NCI-H1092 (cell line): ENCODE results near the gene FARS2.

Experiments
- DNase-seq: peaks from one replicate; lab custom pipeline; 2025; lab: John Stamatoyannopoulos, UW

FARS2 gene

DNA sequence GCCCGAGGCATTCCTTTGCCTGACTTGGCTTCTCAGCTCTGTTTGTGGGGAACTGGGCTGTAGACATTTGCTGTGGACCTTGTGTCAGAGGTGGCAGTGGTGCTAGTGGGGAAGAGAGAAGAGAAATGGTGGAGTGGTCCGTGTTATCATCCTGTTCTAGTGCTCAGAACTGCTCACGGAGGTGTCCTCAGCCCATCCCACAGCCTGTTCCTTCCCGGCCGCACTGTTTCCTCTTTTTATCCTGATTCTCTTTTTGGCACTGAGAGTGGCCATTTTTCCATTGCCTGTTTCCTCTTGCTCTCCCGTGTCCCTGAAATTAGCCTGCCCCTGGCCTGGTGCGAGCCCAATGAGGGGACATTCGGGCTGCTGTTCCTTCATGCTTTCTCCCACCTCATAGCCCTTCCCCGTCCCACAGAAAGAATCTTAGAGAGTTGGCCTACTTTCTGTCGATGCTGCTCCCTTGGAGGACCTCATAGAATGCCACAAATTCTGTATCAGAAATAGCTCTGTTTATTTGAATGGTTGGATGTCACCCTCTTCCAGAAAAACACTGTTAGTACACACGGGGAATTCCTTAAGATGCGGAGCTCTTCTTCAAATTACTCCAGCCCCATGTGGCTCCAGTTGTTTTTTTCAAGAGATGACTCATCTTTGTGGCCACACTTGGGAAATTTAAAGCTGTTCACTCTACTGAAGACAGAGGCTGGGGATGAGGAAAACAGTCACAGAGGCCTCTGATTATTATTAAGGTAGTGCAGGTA is 26.1 kb downstream of the FARS2 start:
- DNase-seq, result no peak

DNA sequence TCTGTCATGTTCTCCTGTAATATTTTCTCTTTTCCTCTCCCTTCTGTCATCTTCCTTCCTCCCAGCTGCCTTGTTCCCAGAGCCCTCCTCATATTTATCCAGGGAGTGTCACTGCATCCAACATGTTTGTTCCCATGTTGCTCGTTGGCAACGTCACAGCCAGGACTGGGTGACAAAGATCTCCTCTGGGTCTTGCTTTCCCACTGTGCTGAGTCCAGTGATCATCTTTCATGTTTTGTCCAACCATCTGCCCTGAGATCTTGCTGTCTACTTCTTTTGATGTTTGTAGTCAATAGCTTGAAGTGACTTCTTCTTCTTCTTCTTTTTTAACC is 26.6 kb downstream of the FARS2 start:
- no peak for DNase-seq

DNA sequence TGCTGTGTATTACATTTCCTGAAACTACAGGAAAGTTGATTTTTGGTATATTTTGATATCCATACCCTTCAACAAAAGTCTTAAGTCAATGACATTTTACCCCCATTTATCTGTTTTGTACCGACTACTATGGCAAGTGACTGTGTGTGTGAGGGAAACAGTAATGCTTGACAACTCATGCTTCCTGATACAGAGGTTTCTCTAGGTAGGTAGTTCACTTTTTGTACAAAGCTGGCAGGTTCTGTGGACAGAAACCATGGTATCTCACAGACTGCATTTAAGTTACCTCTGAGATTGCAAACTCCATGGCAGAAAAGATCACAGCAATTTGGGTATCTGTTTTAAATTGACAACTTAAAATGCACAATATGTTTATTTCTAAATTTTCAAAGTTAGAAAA is 28.8 kb downstream of the FARS2 start:
- DNase-seq, result no peak

GRCh38 chr6:5290500-5290899 is 29.2 kb downstream of the FARS2 start:
- no peak for DNase-seq

GRCh38 chr6:5292154-5292553 is 30.8 kb downstream of the FARS2 start:
- no peak for DNase-seq

DNA sequence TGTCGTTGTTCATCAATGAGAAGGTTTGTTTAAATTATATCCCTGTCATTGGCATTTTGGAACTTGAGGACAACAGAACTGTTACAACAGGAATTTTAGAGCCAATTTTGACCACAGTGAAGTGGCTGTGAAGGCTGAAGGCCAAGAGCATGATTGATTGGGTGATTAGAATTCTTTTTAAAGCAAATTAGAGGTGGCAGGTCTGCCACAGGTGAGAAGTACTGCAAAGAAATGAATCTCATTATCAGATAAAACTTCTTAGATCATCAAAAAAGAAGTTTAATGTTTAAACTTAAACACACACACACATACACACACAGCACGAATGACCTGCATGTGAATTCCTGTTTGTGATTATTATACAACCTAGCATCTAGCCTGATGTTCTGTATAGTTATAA is 32.4 kb downstream of the FARS2 start:
- DNase-seq, result no peak

GRCh38 chr6:5294392-5295211 is 33.3 kb downstream of the FARS2 start:
- no peak for DNase-seq

DNA sequence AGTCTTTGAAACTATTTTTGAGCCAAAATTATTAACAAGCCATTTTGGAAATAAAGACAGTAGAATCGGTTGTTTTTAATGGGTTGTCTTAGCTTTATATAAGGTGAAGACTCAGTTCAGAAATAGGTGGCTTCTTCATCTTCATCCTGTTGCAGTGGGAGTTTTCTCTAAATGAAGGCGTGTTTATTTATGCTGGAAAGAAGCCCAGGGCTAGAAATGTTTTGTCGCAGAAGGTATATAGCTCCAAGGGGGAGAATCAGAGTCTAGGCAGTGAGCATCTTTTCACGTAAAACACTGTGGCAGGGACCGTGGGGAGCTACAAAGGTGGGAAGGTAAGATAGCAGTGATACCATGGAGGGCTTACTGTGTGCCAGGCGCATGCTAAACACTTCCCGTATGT is 34.3 kb downstream of the FARS2 start:
- no peak for DNase-seq

- no peak for DNase-seq
These were observed 39.0 kb downstream of the FARS2 start for GRCh38 chr6:5300206-5300764.

GRCh38 chr6:5302220-5302946 is 41.1 kb downstream of the FARS2 start:
- DNase-seq, result no peak

DNA sequence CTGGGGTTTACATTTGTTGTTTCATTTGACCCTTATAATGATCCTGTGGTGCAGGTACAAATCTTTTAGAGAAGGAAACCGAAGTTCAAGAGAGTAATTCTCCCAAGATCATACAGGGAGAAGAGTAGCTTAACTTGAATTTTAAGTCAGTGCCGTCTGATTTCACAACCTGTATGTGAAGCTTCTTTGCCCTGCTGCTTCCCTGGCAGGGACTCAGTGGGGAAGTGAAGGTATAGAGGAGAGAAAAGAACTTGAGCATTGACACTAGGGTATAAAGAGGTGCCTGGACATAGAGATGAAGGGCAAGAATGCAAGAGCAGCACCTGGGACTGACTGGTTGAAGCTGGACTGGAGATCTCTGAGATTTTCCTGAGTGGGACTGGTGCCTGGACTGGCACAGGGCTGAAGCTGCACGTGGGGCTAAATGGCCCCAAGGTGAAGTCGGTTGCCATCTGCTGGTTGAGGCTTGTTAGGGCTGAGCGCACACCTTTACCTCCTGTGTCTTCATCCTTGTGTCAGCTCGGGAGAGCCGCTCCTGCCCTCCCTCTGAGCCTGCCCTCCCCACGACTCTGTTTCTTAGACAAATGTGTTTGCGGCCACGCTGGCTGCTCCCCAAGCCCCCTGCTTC is 41.8 kb downstream of the FARS2 start:
- DNase-seq, result no peak

GRCh38 chr6:5303682-5304081 is 42.4 kb downstream of the FARS2 start:
- no peak for DNase-seq

DNA sequence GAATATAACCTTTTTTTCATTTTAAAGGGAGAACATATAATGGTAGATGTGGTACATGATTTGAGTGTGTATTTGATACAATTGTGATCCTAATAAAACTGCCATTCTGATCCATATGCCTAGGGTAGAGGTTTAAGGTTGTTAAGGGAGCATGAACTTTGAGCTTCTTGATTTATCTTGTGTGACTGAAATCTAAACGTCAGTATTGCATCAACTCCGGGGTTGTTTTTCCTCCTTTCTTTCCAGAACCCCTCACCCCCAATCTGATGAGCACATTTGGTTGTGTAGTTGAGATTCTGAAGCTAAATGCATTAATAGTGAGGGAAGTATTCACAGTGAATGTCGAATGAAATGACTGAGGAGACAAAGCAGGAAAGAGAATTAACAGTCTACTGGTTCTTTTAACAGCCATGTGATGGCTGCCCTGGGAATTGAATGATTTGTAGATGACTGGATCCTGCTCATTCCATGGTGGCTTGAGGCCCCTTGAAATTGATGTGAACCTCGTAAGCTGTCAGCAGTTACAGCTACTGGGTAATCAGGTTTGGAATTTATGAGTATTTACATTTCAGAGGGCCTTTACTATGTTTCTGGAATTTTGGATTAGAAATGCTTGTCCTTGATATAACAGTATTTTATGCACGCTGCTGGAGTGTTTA is 44.8 kb downstream of the FARS2 start:
- DNase-seq, result no peak

DNA sequence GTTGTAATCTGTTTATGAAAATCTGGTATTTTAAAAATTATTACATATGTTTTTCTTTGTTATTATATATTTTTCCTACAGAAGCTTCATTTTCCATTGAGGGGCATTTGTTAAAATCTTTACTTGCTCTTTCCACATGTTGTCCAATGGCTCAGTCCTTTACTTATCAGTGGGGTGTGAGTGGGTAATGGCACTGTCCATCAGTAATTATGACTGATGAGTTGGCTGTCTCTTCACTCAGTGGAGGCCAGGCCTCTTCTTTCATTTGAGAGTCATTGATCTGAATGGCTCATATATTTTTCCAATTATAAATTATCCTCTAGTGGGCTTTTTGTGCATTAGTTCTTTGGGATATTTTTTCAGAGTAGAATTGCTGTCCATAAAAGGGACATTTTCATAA is 45.7 kb downstream of the FARS2 start:
- DNase-seq, result no peak

DNA sequence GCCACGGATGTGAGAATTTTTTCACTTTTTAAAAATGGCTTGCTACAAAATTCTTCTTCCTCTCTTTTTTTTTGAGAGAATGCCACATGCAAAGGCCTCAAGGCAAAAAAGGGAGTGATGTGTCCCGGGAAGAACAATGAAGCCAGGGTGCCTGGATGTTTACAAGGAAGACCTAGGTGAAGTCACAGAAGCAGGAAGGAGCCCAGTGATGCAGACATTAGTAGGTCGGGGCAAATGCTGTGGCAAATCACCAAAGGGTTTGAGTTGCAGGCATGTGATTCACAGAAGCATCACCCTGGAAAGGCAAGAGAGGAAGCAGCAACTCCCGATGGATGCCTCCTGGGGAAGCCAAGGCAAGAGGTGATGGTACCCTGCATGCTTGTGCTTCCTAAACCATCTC is 46.8 kb downstream of the FARS2 start:
- no peak for DNase-seq

- DNase-seq, result no peak
These were observed 53.0 kb downstream of the FARS2 start for GRCh38 chr6:5314191-5314865.

DNA sequence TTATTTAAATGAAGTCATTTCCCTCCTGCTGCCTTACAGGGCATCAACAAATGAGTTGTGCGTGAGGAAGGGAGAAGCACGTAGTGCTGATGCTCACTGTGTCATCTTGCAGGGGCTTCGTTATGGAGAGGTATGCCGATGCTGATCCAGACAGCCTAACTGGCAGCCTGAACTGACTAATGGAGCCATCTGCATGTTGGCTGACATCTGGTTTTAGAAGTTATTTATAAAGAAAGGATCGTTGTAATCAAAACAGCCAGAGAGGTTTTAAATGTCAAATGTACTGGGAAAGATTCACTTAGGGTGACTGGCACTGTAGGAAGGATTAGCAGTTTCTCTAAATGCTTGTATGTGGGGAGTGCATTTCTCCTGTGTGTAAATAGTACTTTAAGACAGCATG is 54.6 kb downstream of the FARS2 start:
- DNase-seq, result no peak

GRCh38 chr6:5316951-5317350 is 55.6 kb downstream of the FARS2 start:
- no peak for DNase-seq

- DNase-seq, result no peak
These were observed 57.4 kb downstream of the FARS2 start for GRCh38 chr6:5318617-5319272.

- no peak for DNase-seq
These were observed 62.7 kb downstream of the FARS2 start for GRCh38 chr6:5323979-5324378.

GRCh38 chr6:5325173-5325572 is 63.9 kb downstream of the FARS2 start:
- DNase-seq, result no peak
